Islet precursor cell (in vitro differentiated cells): ENCODE measurements around the gene TRMT10A.
"Not testable (repeated sequence)": the region's sequence is repeated elsewhere in the genome, so short reads cannot be mapped to it uniquely, and the experiment has no call there.

Experiments used
- DNase-seq: peaks from one replicate; pipeline ENCODE4 v3.0.0-alpha.2; 2018

TRMT10A gene

GRCh38 chr4:99540277-99540939, 23.4 kb downstream of the TRMT10A start:
- DNase-seq: no peak

GRCh38 chr4:99537674-99538073, 26.2 kb downstream of the TRMT10A start:
- DNase-seq: no peak

GRCh38 chr4:99536848-99537247, 27.0 kb downstream of the TRMT10A start:
- DNase-seq: no peak

GRCh38 chr4:99536271-99536670, 27.6 kb downstream of the TRMT10A start:
- DNase-seq: no peak

GRCh38 chr4:99534699-99535098, 29.1 kb downstream of the TRMT10A start:
- DNase-seq: not testable (repeated sequence)

- no peak for DNase-seq
These were observed 33.9 kb downstream of the TRMT10A start for GRCh38 chr4:99529956-99530355.

- DNase-seq: no peak
These were observed 34.6 kb downstream of the TRMT10A start for GRCh38 chr4:99529228-99529627.

- no peak for DNase-seq
These were observed 45.1 kb downstream of the TRMT10A start for GRCh38 chr4:99518601-99519295.

GRCh38 chr4:99510721-99511120, 53.1 kb downstream of the TRMT10A start, which contains the start of gene C4orf17:
TSS of gene C4orf17 (plus strand) at chr4:99511021. CDS start at chr4:99513082, 2,061 bp downstream.
- no peak for DNase-seq

- DNase-seq: no peak
These were observed 56.1 kb downstream of the TRMT10A start for GRCh38 chr4:99507762-99508161.

GRCh38 chr4:99507349-99507748, 56.5 kb downstream of the TRMT10A start:
- DNase-seq: no peak

GRCh38 chr4:99506781-99507180, 57.1 kb downstream of the TRMT10A start:
- DNase-seq: no peak

GRCh38 chr4:99504804-99505502, 58.9 kb downstream of the TRMT10A start:
- no peak for DNase-seq
